SU-DHL-6 (cell line): ENCODE results near the gene PSME4.

Experiments
- EZH2phosphoT487 ChIP-seq: fragments of 200-600 bp; sonication (generic), shearing (Covaris generic); conservative IDR thresholded peaks from 2 replicates; pipeline ENCODE4 v1.6.1; 2018; ENCODE audit warnings: mild to moderate bottlenecking, antibody characterized with exemption, low read length, moderate library complexity, mixed read lengths
- TF ChIP-seq, protein P1 (sequence below): fragments of 200-600 bp; sonication (generic); IDR thresholded peaks from one replicate; pipeline ENCODE4 v1.5.1; 2017; ENCODE audit warnings: antibody characterized with exemption, mild to moderate bottlenecking, low read length, moderate library complexity; ENCODE audit not compliant: insufficient read depth, poor library complexity, severe bottlenecking

DNA sequence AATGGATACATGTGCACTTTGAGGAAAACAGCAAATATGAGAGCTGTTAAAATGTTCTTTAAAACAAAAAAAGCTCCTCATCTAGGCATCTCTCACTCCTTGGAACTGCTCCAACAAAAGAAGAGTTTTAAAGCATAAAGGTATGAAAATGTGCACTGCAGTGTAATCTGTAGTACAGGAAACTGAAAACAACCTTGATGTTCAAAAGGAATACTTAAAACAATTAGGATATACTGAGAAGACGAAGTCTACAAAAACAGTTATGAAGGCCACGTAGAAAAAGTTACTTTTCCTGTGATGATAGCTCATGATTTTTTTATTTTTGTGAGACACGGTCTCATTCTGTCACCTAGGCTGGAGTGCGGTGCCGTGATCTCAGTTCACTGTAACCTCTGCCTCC, 109.0 kb downstream of the PSME4 start:
- TF ChIP-seq, protein P1, sequence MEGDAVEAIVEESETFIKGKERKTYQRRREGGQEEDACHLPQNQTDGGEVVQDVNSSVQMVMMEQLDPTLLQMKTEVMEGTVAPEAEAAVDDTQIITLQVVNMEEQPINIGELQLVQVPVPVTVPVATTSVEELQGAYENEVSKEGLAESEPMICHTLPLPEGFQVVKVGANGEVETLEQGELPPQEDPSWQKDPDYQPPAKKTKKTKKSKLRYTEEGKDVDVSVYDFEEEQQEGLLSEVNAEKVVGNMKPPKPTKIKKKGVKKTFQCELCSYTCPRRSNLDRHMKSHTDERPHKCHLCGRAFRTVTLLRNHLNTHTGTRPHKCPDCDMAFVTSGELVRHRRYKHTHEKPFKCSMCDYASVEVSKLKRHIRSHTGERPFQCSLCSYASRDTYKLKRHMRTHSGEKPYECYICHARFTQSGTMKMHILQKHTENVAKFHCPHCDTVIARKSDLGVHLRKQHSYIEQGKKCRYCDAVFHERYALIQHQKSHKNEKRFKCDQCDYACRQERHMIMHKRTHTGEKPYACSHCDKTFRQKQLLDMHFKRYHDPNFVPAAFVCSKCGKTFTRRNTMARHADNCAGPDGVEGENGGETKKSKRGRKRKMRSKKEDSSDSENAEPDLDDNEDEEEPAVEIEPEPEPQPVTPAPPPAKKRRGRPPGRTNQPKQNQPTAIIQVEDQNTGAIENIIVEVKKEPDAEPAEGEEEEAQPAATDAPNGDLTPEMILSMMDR, result no peak
- TF ChIP-seq EZH2phosphoT487, result no peak
